ENCODE data around the gene UGT3A1.
"Not testable (repeated sequence)": the region's sequence is repeated elsewhere in the genome, so short reads cannot be mapped to it uniquely, and the experiment has no call there.

The UGT3A1 gene

GRCh38 chr5:35987776-35988175 lies 3.4 kb downstream of the UGT3A1 start:
- DNase-seq, result no peak

- DNase-seq, result no peak
These were observed 11.5 kb downstream of the UGT3A1 start for GRCh38 chr5:35979715-35980114.

GRCh38 chr5:35976859-35977258 lies 14.3 kb downstream of the UGT3A1 start:
- not testable (repeated sequence) for DNase-seq

GRCh38 chr5:35974570-35974969 lies 16.6 kb downstream of the UGT3A1 start:
- DNase-seq, result no peak

GRCh38 chr5:35971878-35972210 lies 19.3 kb downstream of the UGT3A1 start:
- no peak for DNase-seq

GRCh38 chr5:35971186-35971877 lies 19.9 kb downstream of the UGT3A1 start:
- DNase-seq, result no peak

- DNase-seq, result no peak
These were observed 27.8 kb downstream of the UGT3A1 start for GRCh38 chr5:35963381-35963843.

- DNase-seq, result no peak
These were observed 30.9 kb downstream of the UGT3A1 start for GRCh38 chr5:35960328-35960727.

GRCh38 chr5:35956429-35956828 lies 34.8 kb downstream of the UGT3A1 start:
- no peak for DNase-seq

- no peak for DNase-seq
These were observed 37.0 kb downstream of the UGT3A1 start for GRCh38 chr5:35954175-35954574.

GRCh38 chr5:35947085-35947484 lies 44.1 kb downstream of the UGT3A1 start:
- DNase-seq, result no peak

GRCh38 chr5:35939639-35940038 lies 51.6 kb downstream of the UGT3A1 start:
- DNase-seq, result no peak

GRCh38 chr5:35938568-35939227 lies 52.5 kb downstream of the UGT3A1 start, which contains the start of gene CAPSL:
TSS of gene CAPSL (minus strand) at chr5:35938622. CDS start at chr5:35921120, 17,502 bp downstream.
- DNase-seq, result no peak

- peak; percentile 78 for DNase-seq
These were observed 64.7 kb downstream of the UGT3A1 start for GRCh38 chr5:35926389-35927051.

GRCh38 chr5:35924950-35925722 lies 66.1 kb downstream of the UGT3A1 start:
- peak; percentile 88 for DNase-seq

- DNase-seq, result peak; percentile 10
These were observed 66.9 kb downstream of the UGT3A1 start for GRCh38 chr5:35924122-35924949.

GRCh38 chr5:35922468-35922867 lies 68.7 kb downstream of the UGT3A1 start:
- no peak for DNase-seq

- DNase-seq, result no peak
These were observed 69.3 kb downstream of the UGT3A1 start for GRCh38 chr5:35921930-35922329.

GRCh38 chr5:35920890-35921289 lies 70.3 kb downstream of the UGT3A1 start:
- DNase-seq, result no peak

GRCh38 chr5:35919191-35919590 lies 72.0 kb downstream of the UGT3A1 start:
- DNase-seq, result no peak

- no peak for DNase-seq
These were observed 82.4 kb downstream of the UGT3A1 start for GRCh38 chr5:35908814-35909213.

GRCh38 chr5:35908228-35908627 lies 83.0 kb downstream of the UGT3A1 start:
- no peak for DNase-seq
